Stimulated activated CD8-positive, alpha-beta memory T cell treated with anti-CD3 and anti-CD28 coated beads, Interleukin-12 subunit alpha, Interleukin-12 subunit beta, amount 100 ng/mL, for 24 hours (primary cell): ENCODE data around the gene CACNB2.

Experiments
- DNase-seq: peaks from one replicate; pipeline ENCODE4 v3.0.0-alpha.2; 2020; ENCODE audit errors: extremely low read depth

CACNB2 gene

GRCh38 chr10:18140149-18140956 lies at the start of gene CACNB2:
Gene CACNB2 (plus strand): TSS chr10:18140424.
- no peak for DNase-seq

- DNase-seq: no peak
Observed at GRCh38 chr10:18094332-18094731, 45.9 kb upstream of the CACNB2 start.

DNA sequence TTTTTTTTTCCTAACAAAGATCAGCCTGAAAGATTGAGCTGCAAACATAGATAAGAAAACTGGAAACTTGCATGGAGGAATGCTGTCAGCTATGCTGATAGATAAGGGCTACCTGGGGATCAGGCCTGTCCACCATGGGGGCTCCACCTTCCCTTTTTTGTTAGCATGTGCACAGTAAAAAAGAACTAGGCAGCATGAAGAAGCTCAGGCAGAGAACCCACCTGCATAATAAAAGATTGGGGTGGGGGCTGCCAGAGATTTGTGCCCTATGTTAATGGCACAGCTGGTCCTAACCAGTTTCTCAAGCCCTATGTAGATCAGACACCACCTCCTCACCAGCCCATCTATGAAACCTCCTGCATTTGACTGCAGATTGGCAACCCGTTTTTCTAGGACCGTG lies 45.4 kb upstream of the CACNB2 start:
- no peak for DNase-seq

- DNase-seq: no peak
Observed at GRCh38 chr10:18097524-18097923, 42.7 kb upstream of the CACNB2 start.

GRCh38 chr10:18098201-18098600 lies 42.0 kb upstream of the CACNB2 start:
- DNase-seq: no peak

- no peak for DNase-seq
Observed at GRCh38 chr10:18099415-18099814, 40.8 kb upstream of the CACNB2 start.

GRCh38 chr10:18100669-18101068 lies 39.6 kb upstream of the CACNB2 start:
- no peak for DNase-seq

- DNase-seq: no peak
Observed at GRCh38 chr10:18102404-18102803, 37.8 kb upstream of the CACNB2 start.

- peak; percentile 3 for DNase-seq
Observed at GRCh38 chr10:18104223-18104872, 35.9 kb upstream of the CACNB2 start.

- no peak for DNase-seq
Observed at GRCh38 chr10:18109341-18109870, 30.8 kb upstream of the CACNB2 start.

DNA sequence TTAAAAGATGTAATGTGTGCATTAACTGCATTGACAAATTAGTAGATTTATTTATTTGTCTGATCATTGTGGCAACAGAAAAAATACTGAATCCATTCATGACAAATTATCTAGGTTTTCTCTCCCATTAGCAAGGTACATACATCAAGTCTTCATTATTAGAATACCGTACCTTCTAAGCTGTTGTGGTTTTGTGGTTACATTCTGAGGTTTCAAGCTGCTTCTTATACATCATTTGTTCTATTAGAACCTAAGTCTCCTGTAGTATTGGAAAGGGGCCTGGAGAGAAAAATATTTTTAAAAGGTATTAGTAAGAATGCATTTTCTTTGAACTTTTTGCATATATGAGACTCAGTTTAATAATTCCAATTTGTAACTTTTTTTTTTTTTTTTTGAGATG lies 26.3 kb upstream of the CACNB2 start:
- DNase-seq: no peak

- no peak for DNase-seq
Observed at GRCh38 chr10:18117276-18117675, 22.9 kb upstream of the CACNB2 start.

- no peak for DNase-seq
Observed at GRCh38 chr10:18122753-18123152, 17.5 kb upstream of the CACNB2 start.

DNA sequence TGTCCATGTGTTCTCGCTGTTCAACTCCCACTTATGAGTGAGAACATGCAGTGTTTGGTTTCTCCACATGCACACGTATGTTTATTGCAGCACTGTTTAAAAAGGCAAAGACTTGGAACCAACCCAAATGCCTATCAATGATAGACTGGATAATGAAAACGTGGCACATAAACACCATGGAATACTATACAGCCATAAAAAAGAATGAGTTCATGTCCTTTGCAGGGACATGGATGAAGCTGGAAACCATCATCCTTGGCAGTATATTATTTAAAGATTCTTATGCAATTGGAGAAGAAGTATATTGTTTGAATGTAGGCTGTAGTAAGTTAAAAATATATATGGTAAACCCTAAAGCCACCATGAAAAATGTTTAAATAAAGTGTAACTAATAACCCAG lies 7.2 kb upstream of the CACNB2 start:
- no peak for DNase-seq

- DNase-seq: no peak
Observed at GRCh38 chr10:18134509-18134908, 5.7 kb upstream of the CACNB2 start.

DNA sequence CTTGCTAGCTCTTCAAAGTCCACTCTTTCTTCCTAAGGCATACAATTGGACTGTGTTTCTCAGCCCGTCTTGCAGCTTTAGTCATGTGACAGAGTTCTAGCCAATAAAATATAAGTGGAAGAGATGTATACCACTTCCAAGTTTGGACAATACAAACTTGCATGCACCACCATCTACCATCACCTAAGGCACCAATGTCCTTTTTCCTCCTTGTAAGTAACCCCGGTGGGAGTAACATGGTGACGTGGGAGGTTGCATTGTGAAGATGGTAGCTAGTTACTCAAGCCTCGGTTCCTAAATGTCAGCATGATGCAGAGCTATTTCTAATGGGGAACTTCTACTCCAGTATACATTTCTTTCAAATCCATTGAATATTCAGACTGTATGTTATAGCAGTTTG lies 5.3 kb upstream of the CACNB2 start:
- no peak for DNase-seq

- DNase-seq: no peak
Observed at GRCh38 chr10:18136073-18136791, 4.0 kb upstream of the CACNB2 start.

- DNase-seq: no peak
Observed at GRCh38 chr10:18137111-18137510, 3.1 kb upstream of the CACNB2 start.

GRCh38 chr10:18140957-18141845 lies 977 bp downstream of the CACNB2 start:
- DNase-seq: no peak

GRCh38 chr10:18142151-18142550 lies 1.9 kb downstream of the CACNB2 start:
- no peak for DNase-seq

GRCh38 chr10:18144396-18144795 lies 4.2 kb downstream of the CACNB2 start:
- DNase-seq: no peak
